SIG-M5 (cell line): ENCODE results near the gene FN3K.

Experiments used
- DNase-seq: peaks from one replicate; lab custom pipeline; 2025; lab: John Stamatoyannopoulos, UW

Gene FN3K

DNA sequence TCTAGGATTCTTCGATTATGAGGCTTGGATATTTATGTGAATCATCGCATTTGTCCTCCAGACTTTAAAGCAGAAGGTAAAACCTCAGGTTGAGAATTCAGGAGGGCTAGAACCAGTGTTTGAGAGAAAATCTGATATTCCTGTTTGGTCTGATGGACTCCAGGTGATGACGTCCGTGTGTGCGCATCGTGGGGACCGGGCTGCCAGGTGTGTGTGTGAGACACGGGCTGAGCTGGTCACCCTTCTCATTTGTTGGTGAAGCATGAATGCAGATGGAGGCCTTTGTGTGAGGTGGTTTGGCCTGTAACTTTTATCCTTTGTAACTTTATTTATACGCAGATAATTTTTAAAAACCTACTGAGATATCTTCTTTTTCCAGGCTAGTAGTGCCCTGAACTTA, 61.6 kb downstream of the FN3K start:
- no peak for DNase-seq

DNA sequence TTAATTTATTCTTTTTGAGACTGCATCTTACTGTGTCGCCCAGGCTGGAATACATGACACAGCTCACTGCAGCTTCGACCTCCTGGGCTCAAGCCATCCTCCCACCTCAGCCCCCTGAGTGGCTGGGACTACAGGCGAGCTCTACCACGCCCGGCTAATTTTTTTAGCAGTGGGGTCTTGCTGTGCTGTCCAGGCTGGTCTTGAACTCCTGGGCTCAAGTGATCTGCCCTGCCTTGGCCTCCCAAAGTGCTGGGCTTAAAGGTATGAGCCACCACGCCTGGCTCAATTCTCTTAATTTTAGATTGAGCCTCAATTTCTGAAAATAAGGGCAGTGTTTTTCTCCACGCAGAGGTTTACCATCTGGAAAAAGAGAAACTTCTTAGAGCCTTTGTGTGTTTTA, 63.3 kb downstream of the FN3K start:
- no peak for DNase-seq

DNA sequence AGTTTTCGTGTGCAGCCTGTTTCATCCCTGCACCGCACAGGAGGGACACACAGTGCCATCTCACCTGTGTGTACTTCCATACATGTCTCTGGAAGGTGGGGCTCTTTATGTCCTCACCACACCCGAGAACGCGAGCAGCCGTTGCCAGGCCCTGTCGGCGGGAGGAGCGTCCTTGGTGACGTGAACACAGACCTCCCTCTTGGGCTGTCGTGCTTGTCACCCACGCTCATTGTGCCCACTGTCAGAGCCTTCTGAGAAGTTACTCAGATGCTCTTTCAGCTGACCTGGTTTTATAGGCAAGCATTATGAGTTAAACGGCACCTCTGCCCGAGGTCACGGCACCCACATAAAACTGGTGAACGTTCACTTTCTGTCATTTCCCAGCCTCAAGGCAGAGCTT, 64.2 kb downstream of the FN3K start:
- no peak for DNase-seq
